Measurements from ENCODE around the gene TMC8.
A peak's percentile ranks its signal among the peaks of the same experiment; 100 is the strongest.

Gene TMC8

GRCh38 chr17:78125976-78126894 is 4.3 kb upstream of the TMC8 start:
- Mint-ChIP-seq H3K4me1 (ENCODE audit: low read depth) (peaks cover 78% of the 10 kb centered on the region), H3K9me3 (no peaks in the 10 kb centered on the region), H3K27ac (peak overlapping the region; percentile 40), H3K27me3 (no peaks in the 10 kb centered on the region), H3K36me3 (ENCODE audit: low read depth) (peaks cover 28% of the 10 kb centered on the region), H3K4me3 (peak overlapping the region; percentile 89)

GRCh38 chr17:78126895-78127238 is 3.7 kb upstream of the TMC8 start:
- Mint-ChIP-seq H3K4me1 (ENCODE audit: low read depth) (peaks cover 71% of the 10 kb centered on the region), H3K4me3 (peak overlapping the region; percentile 89), H3K27ac (peak overlapping the region; percentile 89), H3K9me3 (no peaks in the 10 kb centered on the region), H3K27me3 (no peaks in the 10 kb centered on the region), H3K36me3 (ENCODE audit: low read depth) (peaks cover 27% of the 10 kb centered on the region)

GRCh38 chr17:78127239-78127887 is 3.2 kb upstream of the TMC8 start:
- Mint-ChIP-seq H3K9me3 (no peaks in the 10 kb centered on the region), H3K4me1 (ENCODE audit: low read depth) (peaks cover 69% of the 10 kb centered on the region), H3K36me3 (ENCODE audit: low read depth) (peaks cover 22% of the 10 kb centered on the region), H3K27me3 (no peaks in the 10 kb centered on the region), H3K27ac (peak overlapping the region; percentile 89), H3K4me3 (peak overlapping the region; percentile 89)

GRCh38 chr17:78127888-78128550 is 2.6 kb upstream of the TMC8 start:
- H3K36me3 Mint-ChIP-seq (ENCODE audit: low read depth): peaks cover 20% of the 10 kb centered on the region
- no peaks in the 10 kb centered on the region for H3K27me3 Mint-ChIP-seq
- no peaks in the 10 kb centered on the region for H3K9me3 Mint-ChIP-seq
- H3K4me1 Mint-ChIP-seq (ENCODE audit: low read depth): peaks cover 67% of the 10 kb centered on the region
- H3K27ac Mint-ChIP-seq: peak overlapping the region; percentile 89
- H3K4me3 Mint-ChIP-seq: peak overlapping the region; percentile 89

- Mint-ChIP-seq H3K27ac (peak within 1 kb of the TSS; percentile 94), H3K9me3 (no peaks in the 10 kb centered on the region), H3K27me3 (no peaks in the 10 kb centered on the region), H3K4me3 (peak within 1 kb of the TSS; percentile 89), H3K36me3 (ENCODE audit: low read depth) (peaks cover 14% of the 10 kb centered on the region), H3K4me1 (ENCODE audit: low read depth) (peaks cover 67% of the 10 kb centered on the region)
Measured at GRCh38 chr17:78128551-78129350, 1.8 kb upstream of the TMC8 start, which contains the start of gene TMC6. Gene TMC6 (minus strand): TSS chr17:78128755. CDS start chr17:78126832, 1,923 bp downstream.

- H3K36me3 Mint-ChIP-seq (ENCODE audit: low read depth): peaks cover 19% of the 10 kb centered on the region
- H3K9me3 Mint-ChIP-seq: no peaks in the 10 kb centered on the region
- H3K4me1 Mint-ChIP-seq (ENCODE audit: low read depth): peaks cover 67% of the 10 kb centered on the region
- H3K27me3 Mint-ChIP-seq: no peaks in the 10 kb centered on the region
- H3K4me3 Mint-ChIP-seq: peak overlapping the region; percentile 97
- H3K27ac Mint-ChIP-seq: peak overlapping the region; percentile 96
Measured at GRCh38 chr17:78129351-78130089, 1.1 kb upstream of the TMC8 start.

- peak overlapping the region; percentile 96 for H3K27ac Mint-ChIP-seq
- H3K36me3 Mint-ChIP-seq (ENCODE audit: low read depth): peaks cover 24% of the 10 kb centered on the region
- peaks cover 68% of the 10 kb centered on the region for H3K4me1 Mint-ChIP-seq (ENCODE audit: low read depth)
Measured at GRCh38 chr17:78130090-78130436, 508 bp upstream of the TMC8 start.

GRCh38 chr17:78131172-78132083 is 857 bp downstream of the TMC8 start:
- H3K27me3 Mint-ChIP-seq: no peaks in the 10 kb centered on the region
- H3K4me3 Mint-ChIP-seq: peak overlapping the region; percentile 97
- H3K4me1 Mint-ChIP-seq (ENCODE audit: low read depth): peaks cover 69% of the 10 kb centered on the region
- H3K36me3 Mint-ChIP-seq (ENCODE audit: low read depth): peaks cover 38% of the 10 kb centered on the region
- H3K9me3 Mint-ChIP-seq: no peaks in the 10 kb centered on the region
- H3K27ac Mint-ChIP-seq: peak overlapping the region; percentile 96

More at GRCh38 chr17:78130090-78130436, 508 bp upstream of the TMC8 start:
- Mint-ChIP-seq H3K27me3 (no peaks in the 10 kb centered on the region), H3K4me3 (peak overlapping the region; percentile 97), H3K9me3 (no peaks in the 10 kb centered on the region)

- peak overlapping the region; percentile 97 for H3K4me3 Mint-ChIP-seq
- H3K27ac Mint-ChIP-seq: peak overlapping the region; percentile 87
- H3K27me3 Mint-ChIP-seq: no peaks in the 10 kb centered on the region
- H3K36me3 Mint-ChIP-seq (ENCODE audit: low read depth): peaks cover 43% of the 10 kb centered on the region
- H3K4me1 Mint-ChIP-seq (ENCODE audit: low read depth): peaks cover 69% of the 10 kb centered on the region
- H3K9me3 Mint-ChIP-seq: no peaks in the 10 kb centered on the region
Measured at GRCh38 chr17:78132084-78132676, 1.6 kb downstream of the TMC8 start.

- peak overlapping the region; percentile 21 for H3K27ac Mint-ChIP-seq
- peaks cover 46% of the 10 kb centered on the region for H3K36me3 Mint-ChIP-seq (ENCODE audit: low read depth)
- no peaks in the 10 kb centered on the region for H3K27me3 Mint-ChIP-seq
- H3K4me1 Mint-ChIP-seq (ENCODE audit: low read depth): peaks cover 74% of the 10 kb centered on the region
- peak overlapping the region; percentile 97 for H3K4me3 Mint-ChIP-seq
- no peaks in the 10 kb centered on the region for H3K9me3 Mint-ChIP-seq
Measured at GRCh38 chr17:78132767-78133178, 2.2 kb downstream of the TMC8 start.

- peak overlapping the region; percentile 70 for H3K27ac Mint-ChIP-seq
- peaks cover 80% of the 10 kb centered on the region for H3K4me1 Mint-ChIP-seq (ENCODE audit: low read depth)
- no peaks in the 10 kb centered on the region for H3K9me3 Mint-ChIP-seq
- H3K36me3 Mint-ChIP-seq (ENCODE audit: low read depth): peaks cover 46% of the 10 kb centered on the region
- peak overlapping the region; percentile 97 for H3K4me3 Mint-ChIP-seq
- H3K27me3 Mint-ChIP-seq: no peaks in the 10 kb centered on the region
Measured at GRCh38 chr17:78133179-78133951, 2.8 kb downstream of the TMC8 start.

All from stimulated activated naive CD8-positive, alpha-beta T cell treated with anti-CD3 and anti-CD28 coated beads, Interleukin-15, Interleukin-2, amounts not matched to agents 100 ng/mL and 50 ng/mL, for 24 hours (primary cell).